GM19438 (cell line): ENCODE data around the gene CTNNA2.

Experiments used
- ATAC-seq: cut with Tn5 transposase; IDR thresholded peaks from one replicate; pipeline ENCODE4 v1.9.1; 2021; ENCODE audit warnings: low read depth; ENCODE audit not compliant: unreplicated experiment

The CTNNA2 gene

GRCh38 chr2:79909521-79909920, 396.7 kb downstream of the CTNNA2 start:
- no peak for ATAC-seq

GRCh38 chr2:79910643-79911042, 397.8 kb downstream of the CTNNA2 start:
- no peak for ATAC-seq

- no peak for ATAC-seq
Observed at GRCh38 chr2:79915455-79915854, 402.6 kb downstream of the CTNNA2 start.

GRCh38 chr2:79916285-79916684, 403.4 kb downstream of the CTNNA2 start:
- ATAC-seq: no peak

GRCh38 chr2:79920512-79921076, 407.7 kb downstream of the CTNNA2 start:
- ATAC-seq: no peak

GRCh38 chr2:79929624-79930023, 416.8 kb downstream of the CTNNA2 start:
- ATAC-seq: no peak

GRCh38 chr2:79935046-79935732, 422.3 kb downstream of the CTNNA2 start:
- no peak for ATAC-seq

GRCh38 chr2:79935771-79936657, 423.2 kb downstream of the CTNNA2 start:
- ATAC-seq: no peak

- ATAC-seq: no peak
Observed at GRCh38 chr2:79936715-79937114, 423.9 kb downstream of the CTNNA2 start.

- ATAC-seq: no peak
Observed at GRCh38 chr2:79938648-79939047, 425.8 kb downstream of the CTNNA2 start.

GRCh38 chr2:79940364-79940763, 427.5 kb downstream of the CTNNA2 start:
- no peak for ATAC-seq

GRCh38 chr2:79941179-79941578, 428.3 kb downstream of the CTNNA2 start:
- ATAC-seq: no peak

GRCh38 chr2:79944205-79944604, 431.4 kb downstream of the CTNNA2 start:
- ATAC-seq: no peak

GRCh38 chr2:79945653-79946445, 433.0 kb downstream of the CTNNA2 start:
- no peak for ATAC-seq

GRCh38 chr2:79947751-79948150, 434.9 kb downstream of the CTNNA2 start:
- ATAC-seq: no peak

GRCh38 chr2:79950526-79950925, 437.7 kb downstream of the CTNNA2 start:
- ATAC-seq: no peak

- no peak for ATAC-seq
Observed at GRCh38 chr2:79952616-79953015, 439.8 kb downstream of the CTNNA2 start.

GRCh38 chr2:79960035-79960434, 447.2 kb downstream of the CTNNA2 start:
- no peak for ATAC-seq

GRCh38 chr2:79960519-79960918, 447.7 kb downstream of the CTNNA2 start:
- ATAC-seq: no peak

GRCh38 chr2:79964966-79965365, 452.1 kb downstream of the CTNNA2 start:
- ATAC-seq: no peak

- no peak for ATAC-seq
Observed at GRCh38 chr2:79966369-79966768, 453.5 kb downstream of the CTNNA2 start.
